GM12864 (cell line): ENCODE results near the gene TFB1M.
"Not testable (repeated sequence)": the region's sequence is repeated elsewhere in the genome, so short reads cannot be mapped to it uniquely, and the experiment has no call there.

Source experiments
- DNase-seq: peaks from one replicate; pipeline ENCODE4 v3.0.0-alpha.2; 2011; ENCODE audit warnings: low read depth
- H3K4me3 ChIP-seq: 2 replicates; pipeline ENCODE4 v1.5.1; 2011; ENCODE audit warnings: mild to moderate bottlenecking, low read depth, low read length, control low read depth
- CTCF ChIP-seq: IDR thresholded peaks from 2 replicates; pipeline ENCODE4 v1.5.1; 2011; ENCODE audit warnings: low read depth, mild to moderate bottlenecking, moderate library complexity, low read length, control low read depth, inconsistent platforms; ENCODE audit errors: missing control alignments

TFB1M gene

GRCh38 chr6:155335265-155335664, 21.0 kb upstream of the TFB1M start:
- DNase-seq, result no peak
- H3K4me3 ChIP-seq, result no peak overlapping the region

GRCh38 chr6:155334073-155334472, 19.8 kb upstream of the TFB1M start:
- not testable (repeated sequence) for DNase-seq, H3K4me3 ChIP-seq

More at GRCh38 chr6:155335265-155335664, 21.0 kb upstream of the TFB1M start:
- TF ChIP-seq CTCF, result no peak

DNA sequence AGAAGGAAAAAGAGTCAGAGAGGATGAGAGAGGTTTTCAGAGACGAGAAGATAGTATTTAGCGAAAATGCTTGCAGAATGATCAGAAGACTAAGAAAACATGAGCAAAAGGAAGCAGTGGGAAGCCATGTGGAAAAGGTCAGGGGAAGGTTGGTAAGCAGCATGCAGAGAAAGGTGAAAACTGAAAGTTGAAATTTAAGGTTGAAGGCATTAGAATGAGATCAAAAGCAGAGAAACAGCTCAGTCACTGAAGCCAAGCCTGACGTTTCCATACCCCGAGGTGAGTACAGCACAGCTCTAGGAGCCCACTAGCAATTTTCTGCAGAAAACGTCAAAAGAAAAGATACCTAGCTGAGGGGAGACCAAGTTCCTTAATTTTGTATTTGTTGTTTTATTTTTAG, 19.1 kb upstream of the TFB1M start:
- DNase-seq, result no peak
- TF ChIP-seq CTCF, result no peak
- H3K4me3 ChIP-seq, result no peak overlapping the region; the same call in 1 of the 2 replicates

DNA sequence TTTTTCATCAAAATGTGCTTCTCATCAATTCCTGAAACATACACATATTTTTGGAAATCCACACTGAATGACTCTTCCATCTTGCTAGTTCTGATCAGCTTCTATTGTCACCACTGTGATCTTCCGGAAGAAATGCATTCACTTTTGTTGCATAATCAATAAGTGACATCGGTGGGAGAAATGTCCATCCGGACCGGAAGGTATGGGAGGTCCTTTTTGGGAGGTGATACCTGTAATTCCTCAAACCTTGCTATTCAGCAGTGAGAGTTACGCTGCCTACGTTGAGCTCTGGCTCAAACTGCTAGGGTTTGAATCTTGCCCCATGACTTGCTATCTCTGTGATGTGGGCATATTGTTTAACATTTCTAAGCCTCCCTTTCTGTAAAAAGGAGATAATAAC, 16.6 kb upstream of the TFB1M start:
- TF ChIP-seq CTCF, result no peak
- DNase-seq, result no peak
- no peak overlapping the region for H3K4me3 ChIP-seq

GRCh38 chr6:155330133-155330734, 15.9 kb upstream of the TFB1M start:
- TF ChIP-seq CTCF, result no peak
- no peak overlapping the region for H3K4me3 ChIP-seq
- DNase-seq, result no peak

DNA sequence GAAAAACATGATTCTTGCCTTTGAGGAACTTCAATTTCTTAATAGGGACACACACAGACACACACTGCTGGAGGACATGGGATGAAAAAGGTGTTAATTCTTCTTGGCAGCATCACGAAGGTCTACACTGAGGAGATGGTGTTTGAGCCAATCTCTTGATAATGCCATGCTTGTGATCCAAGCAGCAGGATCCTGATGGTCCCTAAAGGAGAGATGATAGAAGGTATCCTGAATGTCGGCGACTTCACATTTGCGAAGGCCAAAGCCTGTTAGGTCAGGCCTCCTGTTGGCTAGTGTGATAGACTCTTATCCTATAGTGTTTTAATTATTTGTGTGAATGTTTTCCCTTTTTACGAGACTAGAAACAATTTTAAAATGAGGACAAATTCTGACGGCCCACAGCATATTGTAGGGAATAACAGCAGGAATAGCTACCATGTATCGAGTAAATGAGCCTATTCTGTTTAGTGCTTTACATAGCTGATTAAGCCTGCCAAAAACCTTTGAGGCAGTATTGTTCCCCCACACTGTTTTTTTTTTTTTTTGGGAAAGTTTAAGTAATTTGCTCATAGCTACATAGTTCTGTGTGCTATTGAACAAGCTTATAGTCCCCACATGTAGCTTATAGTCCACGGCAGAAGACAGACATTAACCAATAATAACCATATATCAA, 15.3 kb upstream of the TFB1M start:
- no peak for DNase-seq
- H3K4me3 ChIP-seq, result no peak overlapping the region
- TF ChIP-seq CTCF, result no peak

DNA sequence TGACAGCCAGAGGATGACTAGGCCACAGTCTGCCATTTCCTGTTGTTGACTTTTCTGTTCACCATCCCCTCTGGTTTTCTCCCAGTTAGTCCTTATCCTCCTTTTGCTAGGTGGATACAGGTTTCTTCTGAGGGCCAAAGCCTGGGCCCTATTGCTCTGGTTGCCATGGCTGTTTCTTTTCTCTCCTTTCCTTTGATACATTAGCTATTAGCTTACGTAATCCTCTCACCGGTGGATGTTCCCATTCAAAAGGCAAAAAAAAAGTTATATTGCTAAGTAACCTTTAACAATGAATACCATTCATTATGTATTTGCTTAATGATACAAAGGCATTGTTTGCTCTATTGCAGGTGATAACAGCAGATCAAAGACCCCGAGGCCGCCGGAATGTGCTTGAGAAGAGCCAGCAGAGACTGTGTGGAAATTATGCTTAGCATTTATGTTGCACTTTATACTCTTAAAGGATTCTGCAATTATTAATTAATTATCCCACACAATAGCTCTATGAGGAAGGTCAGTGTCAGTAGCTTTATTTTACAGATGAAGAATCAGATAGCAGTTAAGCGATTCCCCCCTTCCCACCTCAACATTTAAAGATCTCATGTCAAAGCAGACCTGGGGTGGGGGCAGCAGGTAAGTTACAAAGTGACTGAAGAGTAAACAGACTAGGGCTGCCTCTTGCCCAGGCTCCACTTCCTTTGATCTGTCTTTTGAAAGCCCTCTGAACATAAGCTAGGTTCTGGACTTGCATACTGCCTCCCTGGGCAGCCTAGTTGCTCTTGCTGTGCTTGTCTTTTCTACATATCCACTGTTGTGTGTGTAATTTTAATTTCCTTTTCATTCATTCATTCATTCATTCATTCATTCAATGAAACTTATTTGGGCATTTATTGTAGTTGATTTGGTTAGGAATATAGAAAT, 14.5 kb upstream of the TFB1M start:
- no peak for TF ChIP-seq CTCF
- DNase-seq, result no peak
- H3K4me3 ChIP-seq, result no peak overlapping the region
